H1 (cell line): ENCODE data around the gene TAAR8. TPM values are rescaled to one million over a fixed set of nuclear protein-coding genes. Genes with fewer than 3 reads are reported as not detected.

ENCODE experiments used
- CTCF ChIA-PET: fragments of 300-600 bp; sonication (Branson Sonifier 250); formaldehyde crosslinking; loops from one replicate; lab custom pipeline; 2021; ENCODE audit not compliant: partially characterized antibody; lab: Charles Lee
- POLR2A ChIA-PET: fragments of 300-600 bp; sonication (Branson Sonifier 250); formaldehyde crosslinking; loops from one replicate; lab custom pipeline; 2021; ENCODE audit warnings: inconsistent platforms; ENCODE audit not compliant: partially characterized antibody; lab: Charles Lee
- DNase-seq, 2 experiments: peaks; one replicate each; pipeline versions ENCODE4 v3.0.0 to v3.0.0-alpha.2; 2010 to 2022; ENCODE audit warnings: low spot score in 2 of 2, low read depth in 1 of 2, mixed read lengths in 1 of 2
- FAIRE-seq: peaks from 2 replicates; lab custom pipeline; 2011; peaks lifted over from hg19 to GRCh38; lab: Jason Lieb, UNC
- H2AFZ ChIP-seq: 2 replicates; pipeline ENCODE4 v1.8.1; 2012; ENCODE audit warnings: low read length, inconsistent platforms
- H2AK5ac ChIP-seq: 2 replicates; pipeline ENCODE4 v1.6.1; 2013; ENCODE audit warnings: low read depth, low read length
- H2BK120ac ChIP-seq: replicated peaks from 2 replicates; pipeline ENCODE3; 2013; ENCODE audit warnings: low read depth, low read length, inconsistent platforms
- H2BK12ac ChIP-seq: 2 replicates; pipeline ENCODE4 v1.6.1; 2013; ENCODE audit warnings: low read depth, low read length
- H2BK15ac ChIP-seq: 2 replicates; pipeline ENCODE4 v1.6.1; 2013; ENCODE audit warnings: low read length
- H2BK20ac ChIP-seq: 2 replicates; pipeline ENCODE4 v1.6.1; 2013; ENCODE audit warnings: low read length
- H2BK5ac ChIP-seq: 2 replicates; pipeline ENCODE4 v1.6.1; 2013; ENCODE audit warnings: low read depth, low read length
- H3K14ac ChIP-seq: 2 replicates; pipeline ENCODE4 v1.6.1; 2013; ENCODE audit warnings: inconsistent platforms; ENCODE audit not compliant: insufficient read length
- H3K18ac ChIP-seq: 2 replicates; pipeline ENCODE4 v1.6.1; 2013; ENCODE audit warnings: low read length; ENCODE audit errors: extremely low read depth
- H3K23ac ChIP-seq: 2 replicates; pipeline ENCODE4 v1.6.1; 2013; ENCODE audit warnings: inconsistent platforms; ENCODE audit not compliant: insufficient read length
- H3K23me2 ChIP-seq: 2 replicates; pipeline ENCODE4 v1.6.1; 2013; ENCODE audit warnings: low read depth, low read length
- H3K27ac ChIP-seq: 2 replicates; pipeline ENCODE4 v1.6.1; 2011; ENCODE audit warnings: low read depth, low read length, inconsistent platforms
- H3K27me3 ChIP-seq, 4 experiments: replicated peaks in 1 of 4; 1 replicate in 1 of 4; 2 replicates in 3 of 4; pipeline versions ENCODE4 v1.6.1 to v1.8.1; 2011 to 2013; ENCODE audit warnings: low read length in 3 of 4, mild to moderate bottlenecking in 3 of 4, inconsistent platforms in 2 of 4, mixed read lengths in 2 of 4, moderate library complexity in 1 of 4; ENCODE audit not compliant: control insufficient read depth in 3 of 4, insufficient read depth in 3 of 4; ENCODE audit errors: extremely low read depth in 1 of 4
- H3K36me3 ChIP-seq, 4 experiments: 2 replicates each; pipeline versions ENCODE4 v1.6.1 to v1.8.1; 2011 to 2013; ENCODE audit warnings: mild to moderate bottlenecking in 4 of 4, low read length in 3 of 4, moderate library complexity in 2 of 4, control low read depth in 1 of 4, inconsistent platforms in 1 of 4; ENCODE audit not compliant: insufficient read depth in 4 of 4, control insufficient read depth in 2 of 4
- H3K4ac ChIP-seq: replicated peaks from 2 replicates; pipeline ENCODE3; 2013; ENCODE audit warnings: low read length, low read depth, mixed read lengths, inconsistent platforms; ENCODE audit not compliant: insufficient read length
- H3K4me1 ChIP-seq, 4 experiments: replicated peaks in 1 of 4; 1 replicate in 1 of 4; 2 replicates in 3 of 4; pipeline versions ENCODE4 v1.6.1 to v1.8.1; 2011 to 2013; ENCODE audit warnings: low read length in 3 of 4, inconsistent platforms in 2 of 4, mixed read lengths in 1 of 4; ENCODE audit not compliant: insufficient read depth in 4 of 4, control insufficient read depth in 3 of 4
- H3K4me2 ChIP-seq, 2 experiments: 2 replicates each; pipeline versions ENCODE4 v1.6.1 to v1.8.1; 2011 to 2013; ENCODE audit warnings: low read depth in 2 of 2, low read length in 2 of 2, control low read depth in 1 of 2, inconsistent platforms in 1 of 2, mild to moderate bottlenecking in 1 of 2; ENCODE audit not compliant: insufficient read depth in 1 of 2
- H3K4me3 ChIP-seq, 4 experiments: fragments of 200-600, 300-600 bp in 1 of 4; sonication (generic), shearing (Covaris generic), sonication (Bioruptor Twin) in 1 of 4; 2 replicates each; pipeline versions ENCODE4 v1.5.1 to v1.8.1; 2011 to 2016; ENCODE audit warnings: low read length in 4 of 4, low read depth in 3 of 4, control low read depth in 2 of 4, inconsistent platforms in 2 of 4, mild to moderate bottlenecking in 2 of 4, mixed read lengths in 1 of 4, moderate library complexity in 1 of 4; ENCODE audit not compliant: insufficient read depth in 2 of 4; ENCODE audit errors: extremely low read depth in 1 of 4
- H3K56ac ChIP-seq: replicated peaks from 2 replicates; pipeline ENCODE3; 2013; ENCODE audit warnings: low read depth, mild to moderate bottlenecking, mixed read lengths, low read length, inconsistent platforms; ENCODE audit not compliant: insufficient read length
- H3K79me1 ChIP-seq: 2 replicates; pipeline ENCODE4 v1.6.1; 2013; ENCODE audit warnings: low read depth, low read length, control low read depth
- H3K79me2 ChIP-seq, 2 experiments: 2 replicates each; pipeline versions ENCODE4 v1.6.1 to v1.8.1; 2012 to 2013; ENCODE audit warnings: low read length in 2 of 2, mild to moderate bottlenecking in 2 of 2, inconsistent platforms in 1 of 2; ENCODE audit not compliant: insufficient read depth in 2 of 2, control insufficient read depth in 1 of 2
- H3K9ac ChIP-seq, 4 experiments: replicated peaks in 1 of 4; 1 replicate in 1 of 4; 2 replicates in 3 of 4; pipeline versions ENCODE4 v1.6.1 to v1.8.1; 2011 to 2013; ENCODE audit warnings: low read depth in 3 of 4, low read length in 3 of 4, control low read depth in 2 of 4, mild to moderate bottlenecking in 2 of 4, moderate library complexity in 2 of 4, inconsistent platforms in 1 of 4; ENCODE audit errors: extremely low read depth in 1 of 4
- H3K9me3 ChIP-seq, 2 experiments: 2 replicates each; pipeline versions ENCODE4 v1.6.1 to v1.8.1; 2012 to 2013; ENCODE audit warnings: mild to moderate bottlenecking in 2 of 2, moderate library complexity in 2 of 2, control low read depth in 1 of 2, inconsistent platforms in 1 of 2, low read depth in 1 of 2, low read length in 1 of 2, mixed read lengths in 1 of 2; ENCODE audit not compliant: insufficient read depth in 2 of 2
- H4K20me1 ChIP-seq, 2 experiments: replicated peaks in 1 of 2; 2 replicates each; pipeline versions ENCODE3 to v1.8.1; 2011 to 2013; ENCODE audit warnings: inconsistent platforms in 2 of 2, low read length in 2 of 2, mild to moderate bottlenecking in 1 of 2; ENCODE audit not compliant: insufficient read depth in 2 of 2, control insufficient read depth in 1 of 2
- H4K5ac ChIP-seq: 2 replicates; pipeline ENCODE4 v1.6.1; 2013; ENCODE audit warnings: low read length, low read depth, mixed read lengths, inconsistent platforms; ENCODE audit not compliant: insufficient read length
- H4K8ac ChIP-seq: 2 replicates; pipeline ENCODE4 v1.8.0; 2013; ENCODE audit warnings: mild to moderate bottlenecking, moderate library complexity, low read length, inconsistent platforms; ENCODE audit not compliant: insufficient read depth; ENCODE audit errors: extremely low read depth
- H4K91ac ChIP-seq: replicated peaks from 2 replicates; pipeline ENCODE3; 2013; ENCODE audit warnings: low read length, mixed read lengths, inconsistent platforms; ENCODE audit not compliant: insufficient read length
- ATF2 ChIP-seq: IDR thresholded peaks from 2 replicates; pipeline ENCODE4 v1.6.1; 2012; ENCODE audit warnings: low read length, inconsistent platforms
- CBX5 ChIP-seq: fragments of 300-800, 300-1000 bp; sonication (generic); IDR thresholded peaks from 2 replicates; pipeline ENCODE4 v1.7.1; 2016; ENCODE audit warnings: antibody characterized with exemption, low read length, low read depth
- RAD21 ChIP-seq, 2 experiments: IDR thresholded peaks in 1 of 2; conservative IDR thresholded peaks in 1 of 2; 2 replicates each; pipeline ENCODE4 v1.6.1; 2011; ENCODE audit warnings: low read depth in 2 of 2, low read length in 2 of 2, improper control_type of control experiment in 1 of 2, inconsistent platforms in 1 of 2, mild to moderate bottlenecking in 1 of 2, moderate library complexity in 1 of 2
- WGBS, 2 experiments: shearing (Covaris generic) in 1 of 2; methylation state at CpG; one replicate each; pipeline versions ENCODE4 v1.1.6 to v1.1.7; 2013 to 2015; ENCODE audit warnings: low lambda C conversion rate in 2 of 2, mixed read lengths in 2 of 2, inconsistent platforms in 1 of 2, low coverage in 1 of 2, missing lambda C conversion rate in 1 of 2; ENCODE audit not compliant: insufficient replicate concordance in 2 of 2, insufficient coverage in 1 of 2, insufficient read length in 1 of 2; ENCODE audit errors: extremely low coverage in 1 of 2, missing lambda C conversion rate in 1 of 2; 5-methylcytosine and 5-hydroxymethylcytosine counted together
- polyA plus RNA-seq, 7 experiments: library from polyadenylated mRNA; depleted of rRNA in 3 of 7; stranded (reverse) in 5 of 7; unstranded in 2 of 7; fragments of >200 nt in 5 of 7; fragments of 200-250 nt in 2 of 7; gene quantifications; 1 replicate in 5 of 7; 2 replicates in 1 of 7; 4 replicates in 1 of 7; pipeline versions ENCODE4 v1.2.1 to v1.2.3, GENCODE V29; 2011 to 2013; ENCODE audit warnings: missing spikeins in 2 of 7, mixed read lengths in 2 of 7
- total RNA-seq: library from RNA; stranded (reverse); fragmentation: NEBNext Ultra II Directional; extraction: Animal tissue kit (Norgen Biotek cat#: 25700); gene quantifications from 2 replicates; pipeline ENCODE4 v1.2.1, GENCODE V29; 2021

Gene TAAR8
- total and polyA plus RNA-seq, 2 of the 8 experiments (the other 6 are each of a cell fraction or from before 2014, with no cell fraction given): not detected

GRCh38 chr6:132551214-132551613, 1.3 kb upstream of the TAAR8 start:
- H2BK12ac ChIP-seq: peak overlapping the region; percentile 78; the same call in 1 of the 2 replicates
- H3K56ac ChIP-seq: no peak overlapping the region
- no peaks in the 10 kb centered on the region for H3K36me3 ChIP-seq
- no peak overlapping the region for H3K4ac ChIP-seq
- peaks cover 2 to 7% (median 5%) of the 10 kb centered on the region in 4 experiments; a peak in 5 of 7 replicates for H3K4me1 ChIP-seq
- ChIA-PET POLR2A (no interaction called here), CTCF (interaction anchor here (1.0 to 2.5 kb wide), 5 partner anchors 12 to 216 kb away, joined by 3 to 6 read pairs (median 4); no protein-coding TSS in a partner anchor)
- no peaks in the 10 kb centered on the region for H3K79me2 ChIP-seq
- H2AFZ ChIP-seq: peak overlapping the region; percentile 96
- no peak overlapping the region for H3K4me2 ChIP-seq
- H3K23me2 ChIP-seq: no peaks in the 10 kb centered on the region
- no peak overlapping the region for H4K8ac ChIP-seq
- H3K18ac ChIP-seq: 0 out of 2 replicates have a peak overlapping the region, but pooled peaks have one; percentile 13
- H3K27ac ChIP-seq: no peak overlapping the region
- peak overlapping the region; percentile 8 for H4K91ac ChIP-seq
- no peak for TF ChIP-seq ATF2
- no peak for TF ChIP-seq RAD21 (IDR thresholded peaks at IDR 0.05 in 1 of 2, conservative IDR thresholded peaks at IDR 0.05 in 1 of 2; ENCODE audit: low read depth in 2 of 2, low read length in 2 of 2)
- no peak for TF ChIP-seq CBX5
- H2BK15ac ChIP-seq: peak overlapping the region; percentile 83; the same call in 1 of the 2 replicates
- no peak overlapping the region for H4K5ac ChIP-seq
- WGBS, 2 experiments: 89% methylated on average over 4 of the region's 4 CpGs; no CpG with 5 or more reads in 1 of the 2 experiments
- H2BK20ac ChIP-seq: no peak overlapping the region
- H3K9me3 ChIP-seq: no peaks in the 10 kb centered on the region
- DNase-seq (no peak), FAIRE-seq (no peak)
- H3K27me3 ChIP-seq: no peaks in the 10 kb centered on the region
- no peak overlapping the region for H2AK5ac ChIP-seq
- no peak overlapping the region for H3K14ac ChIP-seq
- H3K9ac ChIP-seq: no peak overlapping the region
- H2BK120ac ChIP-seq: no peak overlapping the region
- H2BK5ac ChIP-seq: 0 out of 2 replicates have a peak overlapping the region, but pooled peaks have one; percentile 12
- no peak overlapping the region for H3K23ac ChIP-seq
- H3K4me3 ChIP-seq: no peak overlapping the region
- no peaks in the 10 kb centered on the region for H3K79me1 ChIP-seq
- H4K20me1 ChIP-seq: no peaks in the 10 kb centered on the region
